T-helper 1 cell treated with Interleukin-12 subunit alpha and Interleukin-12 subunit beta and Interleukin-4 antibody, amounts not matched to agents 30 μg/mL and 1 μg/mL, for 36 hours (primary cell): ENCODE data around the gene TP53RK.
"Not testable (repeated sequence)": the region's sequence is repeated elsewhere in the genome, so short reads cannot be mapped to it uniquely, and the experiment has no call there.

ENCODE experiments used
- H3K27ac Mint-ChIP-seq: one replicate; pipeline ENCODE4 v1.8.0; 2021; ENCODE audit warnings: mild to moderate bottlenecking, mixed read lengths
- H3K27me3 Mint-ChIP-seq: one replicate; pipeline ENCODE4 v1.8.0; 2021; ENCODE audit warnings: low read depth, mixed read lengths
- H3K36me3 Mint-ChIP-seq: one replicate; pipeline ENCODE4 v1.8.0; 2021; ENCODE audit warnings: low read depth, mixed read lengths
- H3K4me1 Mint-ChIP-seq: one replicate; pipeline ENCODE4 v1.8.0; 2021; ENCODE audit warnings: low read depth, mixed read lengths
- H3K4me3 Mint-ChIP-seq: one replicate; pipeline ENCODE4 v1.8.0; 2021; ENCODE audit warnings: mild to moderate bottlenecking, moderate library complexity, mixed read lengths
- H3K9me3 Mint-ChIP-seq: one replicate; pipeline ENCODE4 v1.8.0; 2021; ENCODE audit warnings: mixed read lengths

TP53RK gene

DNA sequence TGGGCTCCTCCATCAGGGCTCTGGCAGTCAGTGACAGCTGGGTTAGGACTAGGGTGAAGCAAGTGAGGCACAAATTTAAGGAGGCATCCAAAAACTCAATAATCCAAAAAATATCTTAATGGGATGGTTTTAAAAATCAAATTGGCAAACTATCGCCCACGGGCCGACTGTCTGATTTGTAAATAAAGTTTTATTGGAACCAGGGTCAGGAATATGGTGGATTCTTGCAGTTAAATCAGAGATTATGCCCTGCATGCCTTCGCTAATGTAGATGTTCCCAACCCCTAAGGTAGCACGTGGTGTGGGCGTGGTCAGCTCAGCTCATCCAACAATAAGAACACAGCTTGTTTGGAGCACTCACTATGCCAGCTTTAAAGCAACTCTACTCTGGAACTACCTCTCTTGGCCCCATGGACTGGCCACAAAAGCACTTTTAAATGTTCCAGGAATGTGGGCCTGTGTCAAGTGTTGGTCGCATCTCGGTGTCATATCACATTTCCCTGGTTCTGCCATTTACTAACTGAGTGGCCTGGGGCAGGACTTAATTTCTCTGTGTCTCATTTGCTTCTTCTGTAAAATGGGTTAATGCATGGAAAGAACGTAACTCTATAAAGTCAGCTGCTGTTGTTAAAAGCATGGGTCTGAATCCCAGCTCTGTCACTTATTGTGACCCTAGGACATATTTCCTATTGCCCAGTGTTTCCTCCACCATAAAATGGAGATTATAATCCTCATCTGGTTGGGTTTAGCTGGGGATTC is 7.0 kb downstream of the TP53RK start:
- Mint-ChIP-seq H3K27me3 (no peaks in the 10 kb centered on the region), H3K27ac (no peak overlapping the region), H3K4me1 (peaks cover 33% of the 10 kb centered on the region), H3K9me3 (no peaks in the 10 kb centered on the region), H3K36me3 (peaks cover 21% of the 10 kb centered on the region), H3K4me3 (no peak overlapping the region)

DNA sequence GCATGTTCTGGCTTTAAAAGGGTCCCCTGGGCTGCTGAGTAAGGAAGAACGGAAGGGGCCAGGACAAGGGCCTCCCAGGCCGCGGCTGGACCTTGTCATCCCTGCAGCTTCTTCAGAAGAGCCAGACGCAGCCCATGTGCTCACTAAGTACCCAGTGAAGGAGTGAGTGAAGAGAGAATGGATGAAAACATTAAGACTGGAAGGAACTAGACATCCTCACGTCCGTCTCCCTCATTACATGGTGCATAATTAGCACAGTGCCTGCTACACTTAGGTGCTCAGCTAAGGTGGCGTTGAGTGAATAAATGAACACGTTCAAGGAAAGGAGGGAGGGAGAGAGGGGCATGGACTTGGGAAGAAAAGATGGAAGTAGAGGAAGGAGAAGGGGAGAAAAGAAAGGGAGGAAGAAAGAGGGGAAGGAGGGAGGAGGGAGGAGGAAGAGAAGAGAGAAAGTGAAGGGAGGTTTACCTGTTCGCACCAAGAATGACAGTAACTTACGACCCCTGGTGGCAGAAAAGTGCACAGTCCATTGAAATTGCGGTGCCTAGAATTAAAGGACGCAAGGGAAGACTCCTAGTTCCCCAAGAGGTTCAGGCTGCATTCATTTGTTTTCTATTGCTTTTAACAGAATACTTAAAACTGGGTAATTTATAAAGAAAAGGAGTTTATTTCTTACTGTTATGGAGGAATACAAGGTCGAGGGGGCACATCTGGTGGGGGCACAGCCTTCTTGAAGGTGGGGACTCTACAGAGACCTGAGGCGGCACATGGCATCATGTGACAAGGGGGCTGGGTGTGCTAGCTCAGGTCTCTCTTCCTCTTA is 8.0 kb downstream of the TP53RK start:
- Mint-ChIP-seq H3K27me3 (no peaks in the 10 kb centered on the region), H3K36me3 (peaks cover 16% of the 10 kb centered on the region), H3K27ac (peak overlapping the region; percentile 24), H3K9me3 (no peaks in the 10 kb centered on the region), H3K4me1 (peaks cover 25% of the 10 kb centered on the region), H3K4me3 (no peak overlapping the region)

DNA sequence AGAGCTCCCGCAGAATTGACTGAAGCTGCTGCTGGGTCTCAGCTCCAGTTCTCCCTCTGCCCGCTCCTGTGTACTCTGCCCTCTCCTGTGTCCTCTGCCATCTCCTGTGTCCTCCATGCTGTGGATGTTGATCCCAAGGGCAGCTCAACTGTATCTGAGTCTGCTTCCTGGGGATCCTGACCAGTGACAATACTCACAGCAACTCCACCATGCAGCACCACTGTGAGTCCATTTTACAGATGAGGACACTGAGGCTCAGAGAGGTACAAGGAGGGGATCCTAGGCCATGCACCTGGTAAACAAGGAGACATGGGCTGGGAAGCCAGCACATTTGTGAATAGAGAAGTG is 8.6 kb downstream of the TP53RK start:
- Mint-ChIP-seq H3K36me3 (peaks cover 10% of the 10 kb centered on the region), H3K9me3 (no peaks in the 10 kb centered on the region), H3K27me3 (no peaks in the 10 kb centered on the region), H3K4me1 (peaks cover 20% of the 10 kb centered on the region), H3K4me3 (no peak overlapping the region), H3K27ac (no peak overlapping the region)

DNA sequence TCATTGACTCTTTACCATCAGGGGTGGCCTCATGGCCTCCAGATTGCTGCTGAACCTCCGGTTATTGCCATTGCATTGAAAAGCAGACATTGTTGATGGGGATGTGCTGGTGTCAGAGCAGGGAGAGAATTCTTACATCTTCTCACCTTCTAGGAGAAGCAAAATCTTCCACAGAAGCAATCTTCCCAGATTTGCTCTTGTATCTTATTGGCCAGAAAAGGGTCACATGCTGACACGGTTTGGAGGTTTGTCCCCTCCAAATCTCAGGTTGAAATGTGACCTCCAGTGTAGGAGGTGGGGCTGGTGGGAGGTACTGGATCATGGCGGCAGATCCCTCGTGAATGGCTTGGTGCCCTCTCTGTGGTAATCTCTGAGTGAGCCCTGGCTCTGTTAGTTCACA is 10.7 kb downstream of the TP53RK start:
- Mint-ChIP-seq H3K4me1 (peaks cover 10% of the 10 kb centered on the region), H3K4me3 (no peak overlapping the region), H3K9me3 (peaks cover under 1% of the 10 kb centered on the region), H3K27ac (no peak overlapping the region), H3K36me3 (peaks cover 2% of the 10 kb centered on the region), H3K27me3 (no peaks in the 10 kb centered on the region)

DNA sequence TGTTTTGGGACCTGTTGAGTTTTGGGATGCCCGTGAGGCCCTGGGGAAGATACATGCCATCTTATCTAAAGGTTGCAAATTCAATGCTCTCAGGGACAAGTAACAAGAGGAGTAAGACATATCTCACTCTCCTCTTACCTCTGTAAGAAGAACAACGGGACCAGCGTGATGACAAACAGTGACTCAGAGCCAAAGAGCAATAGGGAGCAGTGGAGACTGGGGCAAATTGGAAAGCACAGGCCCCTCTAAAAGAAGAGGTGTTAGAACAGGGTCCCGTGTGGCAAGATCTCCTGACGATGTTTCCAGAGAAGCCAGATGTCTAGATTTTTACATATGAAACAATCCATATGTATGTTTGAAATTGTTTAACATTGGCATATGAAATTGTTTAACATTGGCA is 11.6 kb downstream of the TP53RK start:
- Mint-ChIP-seq H3K27ac (no peak overlapping the region), H3K4me3 (no peak overlapping the region), H3K9me3 (peaks cover 3% of the 10 kb centered on the region), H3K4me1 (peaks cover 10% of the 10 kb centered on the region), H3K36me3 (peaks cover 2% of the 10 kb centered on the region), H3K27me3 (no peaks in the 10 kb centered on the region)

DNA sequence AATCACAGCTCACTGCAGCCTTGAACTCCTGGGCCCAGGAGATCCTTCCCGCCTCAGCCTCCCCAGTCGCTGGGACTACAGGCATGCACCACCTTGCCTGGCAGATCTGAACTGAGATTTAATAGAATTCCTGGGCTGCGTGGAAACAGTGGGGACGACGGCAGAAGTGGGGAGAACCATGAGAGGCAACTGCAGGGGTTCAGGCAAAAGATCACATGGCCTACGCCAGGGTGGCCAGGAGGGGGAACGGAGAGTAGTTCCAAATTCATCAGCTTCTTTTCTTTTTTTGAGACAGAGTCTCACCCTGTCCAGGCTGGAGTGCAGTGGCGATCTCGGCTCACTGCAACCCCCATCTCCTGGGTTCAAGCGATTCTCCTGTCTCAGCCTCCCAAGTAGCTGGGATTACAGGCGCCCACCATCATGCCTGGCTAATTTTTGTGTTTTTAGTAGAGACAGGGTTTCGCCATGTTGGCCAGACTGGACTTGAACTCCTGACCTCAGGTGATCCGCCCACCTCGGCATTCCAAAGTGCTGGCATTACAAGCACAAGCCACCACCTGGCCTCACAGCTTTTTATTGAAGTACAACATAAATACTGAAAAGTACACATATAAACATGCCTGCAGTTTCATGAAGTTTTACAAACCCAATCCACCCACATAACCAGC is 12.5 kb downstream of the TP53RK start:
- not testable (repeated sequence) for H3K9me3 Mint-ChIP-seq, H3K4me3 Mint-ChIP-seq, H3K27ac Mint-ChIP-seq, H3K27me3 Mint-ChIP-seq, H3K36me3 Mint-ChIP-seq
- H3K4me1 Mint-ChIP-seq: peaks cover 10% of the 10 kb centered on the region

DNA sequence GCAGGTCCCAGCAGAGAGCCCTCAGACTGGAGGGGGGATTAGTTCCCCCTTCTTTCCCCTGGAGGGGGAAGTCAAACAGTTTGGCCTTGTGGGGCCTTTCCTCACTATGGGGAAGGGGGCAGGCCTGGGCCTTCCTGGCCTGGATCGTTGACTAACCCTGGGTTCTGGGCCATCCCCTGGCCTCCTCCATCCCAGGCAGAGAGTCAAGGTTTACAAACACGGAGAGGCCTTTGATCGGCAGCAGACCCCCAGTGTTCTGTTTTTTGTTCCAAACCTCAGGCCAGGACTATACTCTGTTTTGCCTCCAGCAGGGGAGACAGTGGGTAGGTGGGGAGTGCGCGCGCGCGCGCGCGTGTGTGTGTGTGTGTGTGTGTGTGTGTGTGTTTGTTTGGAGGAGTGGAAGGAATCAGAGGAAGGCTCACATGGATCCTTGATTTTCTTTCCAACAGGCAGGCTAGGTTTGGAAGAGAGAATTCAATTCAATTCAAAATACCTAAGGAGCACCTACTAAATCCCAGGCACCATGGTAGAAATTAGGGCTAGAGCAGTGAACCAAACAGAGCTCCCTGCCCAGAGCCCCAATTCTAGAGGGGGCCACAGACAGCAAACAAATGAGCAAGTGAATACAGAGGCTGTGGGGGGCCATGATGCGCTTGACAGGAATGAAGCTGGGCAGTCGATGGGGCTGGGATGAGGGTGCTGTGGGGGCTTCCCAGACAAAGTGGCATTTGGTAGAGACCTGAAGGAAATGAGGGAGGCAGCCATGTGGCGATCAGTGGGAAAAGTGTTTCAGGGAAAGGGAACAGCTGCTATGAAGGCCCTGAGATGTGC is 14.8 kb downstream of the TP53RK start:
- Mint-ChIP-seq H3K27me3 (no peaks in the 10 kb centered on the region), H3K36me3 (peaks cover 2% of the 10 kb centered on the region), H3K27ac (no peak overlapping the region), H3K9me3 (peaks cover 17% of the 10 kb centered on the region), H3K4me3 (no peak overlapping the region), H3K4me1 (no peaks in the 10 kb centered on the region)

DNA sequence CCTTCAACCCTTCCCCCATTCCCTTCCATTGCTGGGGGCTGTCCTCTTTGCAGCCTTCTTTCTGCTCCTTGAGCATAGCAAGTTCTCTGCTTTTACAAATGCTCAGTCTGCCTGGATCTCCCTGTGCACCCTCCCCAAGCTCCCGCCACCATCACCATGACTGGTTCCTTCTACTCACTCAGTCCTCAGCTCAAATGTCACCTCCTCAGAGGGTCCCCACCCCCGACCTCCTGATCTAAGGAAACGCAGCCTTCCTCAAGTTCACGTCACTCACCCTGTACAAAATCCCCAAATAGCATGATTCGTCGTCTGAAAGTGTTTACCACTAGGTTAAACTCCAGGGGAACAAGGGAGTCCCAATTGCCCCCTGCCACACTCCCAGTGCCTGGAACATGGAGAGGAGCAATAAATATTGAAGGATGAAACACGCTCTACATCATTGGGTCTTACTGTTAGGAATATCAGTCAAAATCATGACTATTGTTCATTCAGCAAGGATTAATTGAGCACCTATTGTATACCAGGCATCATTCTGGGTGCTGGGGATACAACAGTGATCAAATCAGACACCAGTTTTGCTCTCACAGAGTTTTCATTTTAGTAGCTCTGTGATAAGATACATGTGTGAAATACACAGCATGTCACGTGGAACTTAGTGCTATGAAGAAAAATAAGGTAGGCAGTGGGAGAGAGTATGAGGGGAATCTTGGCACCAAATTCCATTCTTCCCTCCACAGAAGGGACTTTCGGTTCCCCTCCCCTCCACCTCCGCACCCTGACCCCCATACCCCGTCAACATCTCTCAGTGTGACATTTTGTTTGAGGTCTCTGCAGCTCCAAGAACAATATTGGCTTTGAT is 15.6 kb downstream of the TP53RK start:
- no peak overlapping the region for H3K27ac Mint-ChIP-seq
- H3K4me1 Mint-ChIP-seq: no peaks in the 10 kb centered on the region
- no peaks in the 10 kb centered on the region for H3K27me3 Mint-ChIP-seq

DNA sequence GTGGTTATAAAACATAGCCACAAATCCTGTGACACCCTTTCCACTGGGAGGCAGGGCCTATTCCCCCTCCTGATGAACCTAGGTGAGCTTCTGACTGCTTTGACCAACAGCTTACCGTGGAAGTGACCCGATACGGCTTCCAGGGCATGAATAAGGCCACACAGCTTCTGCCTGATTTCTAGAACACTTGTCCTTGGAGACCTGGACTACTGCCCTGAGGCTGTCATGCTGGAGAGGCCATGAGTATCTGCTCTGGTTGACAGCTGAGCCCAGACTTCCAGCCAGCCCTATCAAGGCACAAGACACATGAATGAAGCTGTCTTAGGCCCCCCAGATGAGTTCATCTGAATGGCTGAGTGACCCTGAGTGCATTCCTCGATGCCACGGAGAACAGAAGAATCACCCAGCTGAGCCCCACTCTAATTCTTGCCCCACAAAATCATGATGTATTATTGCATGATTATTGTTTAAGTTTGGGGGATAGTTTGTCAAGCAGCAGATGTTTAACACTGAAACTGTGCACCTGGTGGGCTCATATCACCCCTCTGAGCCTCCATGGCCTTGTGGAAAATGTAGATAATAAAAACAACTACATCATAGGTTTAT is 16.6 kb downstream of the TP53RK start:
- H3K27ac Mint-ChIP-seq: no peak overlapping the region
- H3K4me3 Mint-ChIP-seq: no peak overlapping the region
- H3K27me3 Mint-ChIP-seq: no peaks in the 10 kb centered on the region
- H3K4me1 Mint-ChIP-seq: no peaks in the 10 kb centered on the region
- H3K36me3 Mint-ChIP-seq: peaks cover 2% of the 10 kb centered on the region
- peaks cover 20% of the 10 kb centered on the region for H3K9me3 Mint-ChIP-seq

More for the DNA sequence above, 15.6 kb downstream of the TP53RK start:
- Mint-ChIP-seq H3K9me3 (peaks cover 20% of the 10 kb centered on the region), H3K4me3 (no peak overlapping the region), H3K36me3 (peaks cover 2% of the 10 kb centered on the region)

DNA sequence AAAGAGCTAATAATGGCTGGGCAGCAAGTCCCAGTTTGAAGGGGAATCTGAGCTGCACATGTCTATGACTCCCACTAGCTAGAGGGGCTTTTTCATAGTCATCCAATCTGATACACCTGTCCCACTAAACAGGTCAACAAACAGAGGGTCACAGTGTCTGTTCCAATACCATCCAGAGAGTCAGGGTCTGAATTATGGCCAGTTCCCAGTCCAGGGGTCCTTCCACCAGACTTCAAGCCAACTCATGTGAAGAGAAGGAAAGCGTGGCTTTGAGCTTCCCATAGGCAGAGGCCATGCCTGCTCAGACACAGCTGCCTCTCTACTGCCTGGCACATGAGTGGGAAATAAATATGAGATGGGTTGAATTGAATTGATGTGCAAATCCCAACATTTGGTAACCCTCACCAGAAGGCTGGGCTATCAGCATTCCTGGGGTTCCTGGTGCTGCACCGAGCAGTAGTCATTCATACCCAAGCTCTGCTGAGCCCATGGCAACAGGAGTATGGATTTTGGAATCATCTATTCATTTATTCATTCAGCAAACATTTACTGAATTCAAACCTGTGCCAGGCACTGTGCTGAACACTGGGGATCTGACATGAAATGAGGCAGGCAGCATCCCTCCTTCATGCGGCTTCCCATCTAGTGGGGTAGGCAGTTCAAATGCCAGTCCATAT is 17.2 kb downstream of the TP53RK start:
- H3K4me3 Mint-ChIP-seq: no peak overlapping the region
- H3K27ac Mint-ChIP-seq: no peak overlapping the region
- H3K4me1 Mint-ChIP-seq: no peaks in the 10 kb centered on the region

DNA sequence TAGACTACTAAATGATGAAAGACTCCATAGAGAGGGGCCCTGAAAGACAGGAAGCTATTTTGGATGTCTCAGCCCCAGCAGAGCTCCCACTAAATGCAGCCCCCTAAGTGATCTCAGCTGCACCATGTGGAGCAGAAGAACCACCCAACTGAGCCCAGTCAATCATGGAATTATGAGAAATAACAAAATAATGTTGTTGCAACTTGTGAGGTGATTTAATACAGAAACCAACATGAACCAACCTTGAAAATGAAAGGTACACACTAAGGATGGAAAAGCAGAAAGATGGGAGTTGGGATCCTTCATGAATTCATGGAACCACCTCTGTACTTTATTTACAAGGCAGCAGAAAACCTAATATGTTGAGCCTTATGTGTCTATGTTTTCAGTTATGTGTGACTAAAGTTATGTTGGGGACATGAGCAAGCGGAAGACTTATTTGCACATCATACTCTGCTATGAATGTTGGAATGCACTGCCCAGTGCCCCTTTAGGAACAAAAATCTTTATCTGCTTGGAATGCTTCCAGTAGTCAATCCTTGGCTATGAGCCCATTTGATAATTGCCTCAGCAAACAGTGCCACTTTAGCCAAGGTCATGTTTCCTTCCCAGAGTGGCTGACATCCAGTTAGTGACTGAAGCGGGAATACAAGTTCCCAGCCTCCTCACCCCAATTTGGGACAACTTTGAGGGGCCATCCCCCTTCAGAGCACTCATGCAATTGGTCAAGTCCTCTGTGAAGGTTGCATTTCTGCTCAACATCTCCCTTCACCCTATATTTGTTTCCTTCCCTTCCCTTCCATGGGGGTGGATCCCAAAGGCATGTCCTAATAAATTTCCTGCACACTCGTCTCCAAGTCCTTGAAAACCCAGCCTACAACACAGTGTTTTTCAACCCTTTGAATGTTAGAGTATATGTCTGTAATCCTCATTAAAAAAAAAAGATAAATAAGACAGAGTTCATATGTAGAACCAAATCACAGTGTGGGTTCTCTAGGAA is 18.4 kb downstream of the TP53RK start:
- no peaks in the 10 kb centered on the region for H3K27me3 Mint-ChIP-seq
- no peak overlapping the region for H3K27ac Mint-ChIP-seq
- H3K4me3 Mint-ChIP-seq: no peak overlapping the region
- peaks cover 20% of the 10 kb centered on the region for H3K9me3 Mint-ChIP-seq
- H3K36me3 Mint-ChIP-seq: peaks cover 2% of the 10 kb centered on the region
- no peaks in the 10 kb centered on the region for H3K4me1 Mint-ChIP-seq

More for the DNA sequence above, 17.2 kb downstream of the TP53RK start:
- peaks cover 2% of the 10 kb centered on the region for H3K36me3 Mint-ChIP-seq
- peaks cover 20% of the 10 kb centered on the region for H3K9me3 Mint-ChIP-seq
- H3K27me3 Mint-ChIP-seq: no peaks in the 10 kb centered on the region

DNA sequence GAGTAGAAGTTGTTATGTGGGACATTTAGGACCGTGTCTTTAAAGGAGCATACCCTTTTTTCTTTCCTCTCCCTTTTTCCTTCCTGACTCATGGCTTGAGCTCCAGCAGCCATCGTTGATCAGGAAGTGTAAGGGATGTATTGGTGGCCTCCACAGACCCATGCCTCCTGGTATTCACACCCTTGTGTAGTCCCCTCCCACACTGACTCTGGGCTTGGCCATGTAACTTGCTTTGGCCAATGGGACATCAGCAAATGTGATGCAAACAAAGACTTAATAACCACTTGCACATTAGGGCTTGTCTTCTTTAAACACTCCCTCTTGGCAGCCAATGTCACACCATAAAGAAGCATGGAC is 19.0 kb downstream of the TP53RK start:
- Mint-ChIP-seq H3K4me3 (no peak overlapping the region), H3K9me3 (peaks cover 20% of the 10 kb centered on the region), H3K27ac (no peak overlapping the region), H3K4me1 (no peaks in the 10 kb centered on the region), H3K36me3 (peaks cover 2% of the 10 kb centered on the region), H3K27me3 (no peaks in the 10 kb centered on the region)
